Measurements from ENCODE around the gene NPAS3. TPM values are rescaled to one million over a fixed set of nuclear protein-coding genes. Genes with fewer than 3 reads are reported as not detected.

The NPAS3 gene
- polyA plus RNA-seq, 4 donors, result 8.2 to 8.6 (median 8.5) TPM

DNA sequence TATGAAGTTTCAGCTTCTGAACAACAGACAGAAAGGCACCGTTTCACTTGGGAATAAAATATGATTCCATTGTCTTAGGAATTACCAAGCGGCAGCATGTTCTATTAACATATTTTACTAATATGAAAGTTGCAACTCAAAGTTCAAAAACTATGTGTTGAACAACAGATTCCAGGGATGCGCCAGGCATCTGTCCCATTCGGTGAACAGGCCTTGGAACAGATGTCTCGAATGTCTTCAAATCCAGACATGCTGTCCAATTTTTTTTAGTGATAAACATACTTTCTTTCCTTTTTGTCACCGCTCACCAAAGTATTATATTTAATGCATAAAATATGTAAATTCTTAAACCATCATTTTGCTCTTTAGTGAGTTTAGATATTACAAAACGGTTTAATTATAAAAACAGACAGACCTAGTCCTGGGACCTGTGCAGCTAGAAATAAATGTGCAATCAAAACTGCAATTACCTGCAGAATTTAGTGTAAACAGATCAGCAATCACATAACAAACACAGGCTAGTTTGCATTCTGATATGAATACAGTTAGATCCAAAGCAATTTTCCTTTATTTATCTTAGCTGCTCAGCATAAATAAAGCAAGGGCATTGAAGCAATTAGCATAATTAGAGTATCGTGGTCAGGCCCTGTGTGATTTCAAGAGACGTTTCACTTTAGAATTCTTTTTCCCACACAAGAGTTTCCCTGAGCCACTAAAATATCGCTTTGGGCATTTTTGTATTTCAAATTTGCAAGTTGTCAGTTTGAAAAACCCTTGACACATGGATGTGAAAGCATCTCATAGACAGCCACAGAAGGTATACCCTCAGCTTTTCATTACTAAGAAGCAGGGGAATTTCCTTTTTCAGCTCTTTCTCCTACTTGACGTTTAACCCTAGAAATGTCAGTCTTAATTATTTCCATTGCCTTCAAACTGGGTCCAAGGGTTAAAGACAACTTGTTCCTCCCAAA is 591.4 kb downstream of the NPAS3 start:
- DNase-seq (ENCODE audit: low read depth in 4 of 4, low spot score in 2 of 4), result no peak

DNA sequence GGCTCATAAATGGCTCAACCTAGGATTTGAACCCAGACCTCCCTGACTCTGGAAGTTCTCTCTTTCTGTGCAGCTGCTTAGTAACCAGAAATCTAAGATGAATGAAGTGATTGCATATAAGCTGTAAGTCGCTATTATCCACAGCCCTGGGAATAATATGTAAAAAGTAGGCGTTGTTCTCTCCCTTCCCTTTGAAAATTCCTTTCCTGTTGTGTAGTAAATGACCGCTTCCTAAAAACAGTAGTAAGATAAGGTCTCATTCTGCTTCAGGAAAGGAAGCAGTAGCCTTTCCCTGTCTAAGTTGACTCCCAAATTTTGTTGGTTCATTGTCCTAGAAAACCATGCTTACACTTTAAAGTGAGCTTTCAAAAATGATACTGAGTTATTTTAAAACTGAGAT is 593.9 kb downstream of the NPAS3 start:
- no peak for DNase-seq (ENCODE audit: low read depth in 4 of 4, low spot score in 2 of 4)

DNA sequence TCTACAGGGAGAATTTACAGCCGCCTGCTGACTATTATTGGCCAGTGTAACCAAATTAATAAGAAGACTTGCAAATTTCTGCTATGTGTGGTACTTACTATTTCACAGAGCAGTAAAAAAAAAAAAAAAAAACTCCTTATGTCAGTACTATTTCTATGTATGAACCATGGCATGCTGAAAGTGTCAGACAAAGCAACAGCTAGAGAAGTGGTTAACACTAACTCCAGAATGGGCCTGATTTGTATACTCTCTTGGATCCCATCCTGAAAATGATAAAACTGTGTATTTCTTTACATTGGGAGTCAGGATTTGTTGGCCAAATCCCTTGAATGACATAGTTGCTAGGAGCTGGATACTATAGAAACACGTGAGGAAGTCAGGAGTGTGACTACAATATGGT is 595.4 kb downstream of the NPAS3 start:
- DNase-seq (ENCODE audit: low read depth in 4 of 4, low spot score in 2 of 4), result no peak

DNA sequence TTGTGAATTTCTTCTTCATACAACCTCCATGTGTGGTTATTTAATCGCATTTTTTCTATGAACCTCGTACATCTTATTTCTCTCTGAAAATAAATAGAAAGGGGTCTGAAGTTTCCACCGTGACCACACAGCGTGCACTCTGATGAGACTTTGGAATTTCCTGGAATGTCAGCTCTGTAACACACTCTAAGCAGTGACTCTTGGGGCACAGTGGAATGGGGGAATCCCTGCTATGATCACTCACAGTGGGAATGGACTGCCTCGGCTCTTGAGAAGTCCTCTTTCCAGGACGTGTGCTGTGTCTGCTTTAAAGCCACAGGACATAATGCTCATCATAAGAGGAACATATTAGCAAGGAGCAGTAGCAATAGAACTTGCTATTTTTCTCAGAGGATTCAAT is 596.0 kb downstream of the NPAS3 start:
- DNase-seq (ENCODE audit: low read depth in 4 of 4, low spot score in 2 of 4), result no peak

DNA sequence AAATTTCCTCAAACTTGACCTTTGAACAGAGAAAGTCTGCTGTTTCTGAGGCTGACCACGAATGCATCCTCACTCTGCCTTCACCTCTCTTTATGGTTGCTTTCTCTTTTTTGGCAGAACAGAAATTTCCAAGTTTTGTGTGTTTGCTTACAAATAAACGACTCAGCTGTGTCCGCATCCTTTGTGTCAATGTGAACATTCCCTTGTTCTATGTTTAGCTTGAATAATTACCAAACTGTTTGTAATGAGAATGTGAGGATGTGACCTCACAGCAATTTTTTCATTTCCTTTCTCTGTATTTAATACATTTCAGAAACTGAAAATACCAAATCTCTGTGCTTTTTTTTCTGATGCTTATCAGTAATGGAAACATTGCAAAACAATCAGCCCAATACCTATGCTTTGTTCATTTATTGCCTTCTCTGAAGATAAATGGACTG is 601.3 kb downstream of the NPAS3 start:
- DNase-seq (ENCODE audit: low read depth in 4 of 4, low spot score in 2 of 4), result no peak

DNA sequence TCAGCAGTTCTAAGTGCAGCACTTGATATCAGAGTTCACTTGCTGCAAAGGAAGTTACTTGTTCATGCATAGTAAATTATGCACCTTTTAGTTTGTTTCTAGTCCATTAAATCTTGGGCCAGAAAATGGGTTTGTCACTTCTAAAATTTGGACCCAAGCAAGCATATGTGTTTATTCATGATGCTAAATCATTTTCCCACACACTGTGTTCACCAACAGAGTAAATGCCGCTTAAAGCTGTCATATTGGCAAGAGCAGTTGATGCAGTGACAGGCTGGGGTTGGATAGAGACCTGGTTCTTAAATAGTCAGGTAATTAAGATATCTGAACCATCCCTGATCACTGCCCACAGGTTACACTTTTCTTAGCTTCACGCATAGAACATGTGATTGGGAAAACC is 602.5 kb downstream of the NPAS3 start:
- no peak for DNase-seq (ENCODE audit: low read depth in 4 of 4, low spot score in 2 of 4)

DNA sequence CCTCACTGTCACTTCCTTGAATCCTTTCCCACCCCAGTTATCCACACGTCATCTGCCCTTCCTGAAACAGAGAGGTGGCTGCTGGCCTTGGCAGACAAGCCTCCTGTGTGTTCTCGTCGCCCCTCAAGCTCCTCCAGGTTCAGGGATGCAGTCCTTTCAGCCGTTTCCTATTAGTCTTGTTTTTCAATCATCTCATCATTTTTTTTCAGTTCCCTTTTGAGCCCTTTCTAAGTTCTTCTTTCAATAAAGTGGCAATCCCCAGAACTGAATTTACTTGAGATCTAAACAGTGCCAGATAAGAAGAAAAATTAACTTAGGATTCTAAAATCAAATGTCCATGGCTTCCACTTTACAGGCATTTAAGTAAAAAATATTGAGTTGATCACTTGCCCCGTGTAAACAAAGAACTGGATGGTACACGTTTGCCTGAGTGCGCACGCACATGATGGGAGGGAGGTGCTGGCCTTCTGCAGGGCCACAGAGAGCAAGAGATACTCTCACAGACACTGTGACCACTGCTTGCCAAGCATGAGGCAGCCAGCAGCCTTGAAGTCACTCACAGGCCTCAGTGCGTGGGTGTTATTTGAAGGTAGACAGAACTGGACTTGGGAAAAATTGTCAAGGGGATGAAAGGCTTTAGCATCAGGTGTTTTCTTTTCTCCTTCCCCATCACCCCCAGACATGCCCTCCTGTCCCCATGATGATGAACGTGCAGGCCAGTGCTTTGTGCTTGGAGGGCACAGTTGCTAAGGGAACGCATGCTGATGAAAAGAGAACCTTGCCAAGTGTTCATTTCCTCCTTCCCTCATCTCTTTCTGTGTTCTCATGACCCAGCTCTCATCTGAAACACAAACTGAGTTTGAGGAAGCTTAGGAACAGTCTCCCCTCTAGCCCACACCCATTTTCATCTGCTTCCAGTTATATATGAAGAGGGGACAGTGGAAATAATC is 603.9 kb downstream of the NPAS3 start:
- DNase-seq (ENCODE audit: low read depth in 4 of 4, low spot score in 2 of 4), result no peak

DNA sequence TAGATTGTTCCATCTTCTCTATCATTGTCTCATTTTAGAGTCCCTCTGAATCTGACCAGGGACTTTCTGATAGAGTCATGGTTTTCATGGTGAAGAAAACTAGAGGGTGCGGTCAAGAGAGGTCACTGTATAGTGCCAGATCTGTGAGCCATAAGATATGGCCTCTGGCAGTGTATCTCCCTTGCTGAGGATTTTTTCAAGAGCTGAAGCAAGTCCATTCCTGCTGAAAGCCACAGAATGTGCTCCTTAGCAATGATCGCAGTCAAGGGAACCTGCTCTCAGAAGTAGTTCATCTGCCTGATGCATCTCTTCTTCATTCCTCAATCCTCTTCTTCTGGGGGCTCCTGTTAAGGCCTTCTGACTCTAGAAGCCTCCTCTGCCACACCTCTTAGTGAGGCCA is 607.0 kb downstream of the NPAS3 start:
- no peak for DNase-seq (ENCODE audit: low read depth in 4 of 4, low spot score in 2 of 4)

DNA sequence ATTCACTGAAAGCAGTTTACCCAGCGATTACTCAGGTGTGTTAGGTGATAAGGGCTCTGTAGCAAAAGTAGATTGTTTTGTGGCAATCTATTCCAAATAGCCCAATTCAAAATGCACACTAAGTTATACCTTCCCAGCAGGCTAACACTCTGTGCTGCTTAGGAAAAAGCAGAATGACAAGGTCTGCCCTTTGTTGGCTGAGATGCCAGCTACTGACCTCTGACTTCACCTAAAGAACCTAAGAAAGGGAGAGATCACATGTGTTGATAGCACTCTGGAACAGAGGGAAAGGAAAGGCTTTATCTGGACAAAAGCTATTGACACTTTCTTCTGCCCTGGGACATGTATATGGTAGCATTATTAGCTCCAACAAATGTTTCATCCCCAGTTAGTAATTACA is 609.9 kb downstream of the NPAS3 start:
- DNase-seq (ENCODE audit: low read depth in 4 of 4, low spot score in 2 of 4), result no peak

DNA sequence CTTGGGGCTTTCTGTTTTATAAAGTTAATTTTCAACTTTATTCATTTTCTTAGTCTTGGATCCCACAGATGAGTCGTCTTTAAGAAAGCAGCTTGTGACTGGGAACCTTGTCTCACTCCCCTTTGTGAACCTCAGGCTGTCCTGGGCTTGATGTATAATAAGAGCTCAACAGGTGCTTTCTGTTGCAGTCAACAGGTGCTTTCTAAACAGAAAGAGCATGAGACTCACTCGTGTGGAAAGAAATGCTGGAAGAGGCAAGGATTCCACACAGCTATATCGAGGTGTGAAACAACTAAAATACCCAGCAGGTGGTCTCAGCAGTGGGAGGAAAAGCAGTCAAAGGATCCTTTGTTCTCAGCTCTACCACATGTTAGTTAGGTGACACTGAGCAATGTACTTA is 613.3 kb downstream of the NPAS3 start:
- no peak for DNase-seq (ENCODE audit: low read depth in 4 of 4, low spot score in 2 of 4)

DNA sequence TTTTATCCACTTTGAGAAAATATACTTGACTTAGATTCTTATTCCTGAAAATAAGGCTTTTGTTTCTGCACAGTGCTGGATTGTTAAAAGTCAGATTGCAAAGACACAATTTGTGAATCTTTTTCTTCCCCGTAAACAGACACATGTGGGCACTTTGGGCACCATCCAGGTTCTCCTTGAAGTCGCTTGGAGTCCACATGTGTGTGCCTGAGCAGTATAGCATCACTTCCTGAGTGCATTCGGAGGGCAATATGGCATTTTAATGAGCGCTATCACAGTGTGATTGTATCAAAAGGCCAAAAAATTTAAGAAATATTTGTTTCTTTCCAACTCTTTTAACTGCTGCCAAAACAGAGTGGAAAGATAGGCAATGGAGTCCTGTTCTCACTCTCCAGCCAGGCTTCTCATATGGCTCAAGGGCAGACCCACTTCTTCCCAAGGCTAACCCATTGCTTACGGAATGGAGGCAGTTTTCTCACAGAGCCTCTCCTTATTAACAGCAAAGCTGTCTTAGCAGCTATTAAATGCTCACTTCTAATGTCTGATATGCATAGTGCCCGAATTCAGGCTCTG is 615.1 kb downstream of the NPAS3 start:
- no peak for DNase-seq (ENCODE audit: low read depth in 4 of 4, low spot score in 2 of 4)

DNA sequence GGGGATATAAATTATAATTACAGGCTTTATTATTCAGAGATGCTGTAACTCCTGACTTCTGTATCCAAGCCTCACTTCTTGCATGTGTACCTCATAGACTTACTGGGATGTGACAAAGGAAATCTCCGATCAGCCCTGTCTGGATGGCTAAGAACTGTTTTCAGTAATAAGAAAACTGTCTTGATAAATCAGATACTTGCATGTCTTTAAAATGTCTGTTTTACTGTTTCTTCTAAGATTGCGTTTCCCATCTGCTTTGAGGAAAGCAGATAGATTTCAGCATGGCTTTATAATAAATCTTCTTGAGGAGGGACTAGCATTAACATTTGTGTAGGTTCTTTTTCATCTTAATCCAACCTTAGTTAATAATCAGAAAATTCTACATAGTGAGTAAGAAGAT is 616.3 kb downstream of the NPAS3 start:
- no peak for DNase-seq (ENCODE audit: low read depth in 4 of 4, low spot score in 2 of 4)

DNA sequence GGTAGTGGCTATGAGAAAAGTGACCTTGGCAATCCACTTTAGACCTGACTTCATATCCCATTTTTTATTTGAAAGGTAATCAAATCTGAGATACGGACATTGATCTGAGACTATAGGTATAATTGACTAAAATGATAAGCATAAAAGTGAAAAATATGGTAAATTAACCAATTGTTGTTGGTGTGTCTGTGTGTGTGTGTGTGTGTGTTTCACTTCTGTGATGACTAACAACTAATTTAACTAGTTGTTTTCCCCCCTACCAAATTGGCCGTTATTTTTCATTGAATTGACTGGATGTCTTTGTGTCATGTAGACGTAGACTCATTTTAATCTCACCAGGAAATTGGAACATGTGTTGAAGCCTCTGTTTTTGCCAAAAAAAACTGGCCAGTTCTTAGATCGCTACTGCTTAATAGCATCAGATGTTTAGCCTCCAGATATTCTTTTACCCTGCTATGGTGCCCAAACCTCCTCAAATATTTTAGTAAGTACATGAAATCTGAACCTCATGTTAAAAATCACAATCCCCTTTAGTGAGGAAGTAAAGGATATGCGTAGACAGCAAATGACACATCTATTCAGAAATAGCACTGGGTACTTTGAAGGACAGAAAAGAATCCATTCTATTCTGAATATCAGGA is 617.2 kb downstream of the NPAS3 start:
- no peak for DNase-seq (ENCODE audit: low read depth in 4 of 4, low spot score in 2 of 4)

DNA sequence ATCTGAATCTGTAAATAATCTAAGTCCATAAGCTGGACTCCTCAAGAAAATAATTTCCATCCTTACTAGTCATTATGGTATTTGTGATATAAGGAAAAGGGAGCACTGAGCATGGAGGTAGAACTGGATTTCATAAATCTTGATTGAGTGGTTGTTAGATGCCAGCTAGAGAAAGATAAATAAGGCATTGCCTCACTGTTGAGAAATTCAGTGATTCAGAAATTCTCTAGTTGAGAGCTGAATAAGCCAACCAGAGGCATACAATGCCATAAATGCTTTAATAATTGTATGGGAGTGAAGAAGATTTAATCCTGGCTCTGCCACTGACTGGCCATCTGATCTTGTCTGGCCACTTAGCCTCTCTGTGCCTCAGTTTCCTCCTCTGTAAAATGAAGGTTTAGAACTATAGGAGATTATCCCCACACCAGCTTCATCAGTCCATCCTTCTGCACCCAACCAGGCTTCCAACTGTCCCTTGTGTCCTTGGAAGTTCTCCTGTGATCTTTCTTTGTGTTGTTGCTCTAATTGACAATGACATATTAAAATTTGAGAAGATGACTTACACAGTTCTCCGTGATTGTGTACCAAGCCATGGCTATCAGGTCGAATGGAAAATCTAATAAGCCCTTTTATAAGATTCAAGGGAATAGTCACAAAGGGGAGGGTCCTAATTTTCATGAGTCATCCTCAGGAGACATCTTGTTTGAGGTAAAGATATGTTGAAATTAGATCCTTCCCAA is 617.9 kb downstream of the NPAS3 start:
- DNase-seq (ENCODE audit: low read depth in 4 of 4, low spot score in 2 of 4), result no peak

DNA sequence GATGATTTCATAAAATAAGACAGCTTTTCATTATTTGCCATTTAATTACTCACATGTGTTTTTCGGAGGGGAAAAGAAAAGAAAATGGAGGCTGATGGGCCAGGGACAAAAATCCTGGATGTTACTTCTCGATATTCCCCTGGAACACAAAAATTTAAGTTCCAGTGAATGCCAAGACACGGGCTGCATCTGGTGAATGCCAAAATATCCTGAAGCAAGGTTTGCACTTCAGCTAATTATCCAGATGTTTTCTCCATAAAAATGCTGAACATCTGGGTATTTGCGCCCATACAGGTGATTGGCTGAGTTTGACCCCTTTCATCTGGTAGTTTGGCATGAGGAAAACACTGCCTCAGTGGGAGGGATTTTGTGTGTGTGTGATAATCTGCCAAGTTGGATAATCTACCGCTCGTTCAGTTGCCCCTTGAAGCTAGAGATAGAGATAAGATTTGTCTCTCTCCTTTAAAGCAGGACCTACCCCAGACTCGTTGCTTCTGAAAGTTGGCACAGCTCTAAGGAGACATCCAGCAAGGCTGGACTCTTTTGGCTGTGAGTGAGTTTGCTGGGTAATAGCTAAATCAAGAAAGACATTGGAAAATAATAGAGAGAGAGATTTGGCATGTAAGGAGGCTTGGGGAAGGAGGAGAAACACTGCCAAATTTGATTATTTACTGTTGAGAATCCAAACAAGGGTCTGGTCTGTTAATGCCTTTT is 622.2 kb downstream of the NPAS3 start:
- DNase-seq (ENCODE audit: low read depth in 4 of 4, low spot score in 2 of 4), result no peak

DNA sequence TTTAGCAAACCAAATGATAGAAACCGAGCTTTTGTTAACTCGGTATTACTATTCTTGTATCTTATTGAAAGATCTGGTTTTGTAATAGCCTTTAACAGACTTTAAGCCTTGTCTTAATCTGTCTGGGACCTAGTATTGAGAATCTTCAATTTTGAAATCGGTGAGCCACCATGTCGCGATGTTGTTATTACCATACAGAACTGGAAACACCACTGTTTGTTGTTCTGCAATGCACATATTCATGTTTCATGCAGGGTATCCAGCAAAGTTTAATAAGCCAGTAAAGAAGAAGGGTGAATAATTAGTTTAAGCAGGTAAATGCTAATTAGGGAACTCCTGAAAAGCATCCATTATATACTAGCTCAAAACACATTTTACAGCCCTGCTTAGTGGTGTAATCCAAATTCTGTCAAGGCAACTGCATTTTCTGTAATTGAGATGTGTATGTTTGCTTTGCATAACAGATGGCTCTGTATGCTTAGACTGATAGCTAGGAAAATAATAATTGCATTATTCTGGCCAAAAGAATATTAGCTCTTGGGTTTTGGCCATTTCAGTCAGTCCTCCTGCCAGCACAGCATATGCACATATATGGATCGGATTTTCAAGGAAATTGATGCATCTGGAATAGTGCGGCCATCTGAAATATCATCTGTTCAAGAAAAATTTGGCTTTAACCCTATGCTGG is 623.0 kb downstream of the NPAS3 start:
- no peak for DNase-seq (ENCODE audit: low read depth in 4 of 4, low spot score in 2 of 4)

DNA sequence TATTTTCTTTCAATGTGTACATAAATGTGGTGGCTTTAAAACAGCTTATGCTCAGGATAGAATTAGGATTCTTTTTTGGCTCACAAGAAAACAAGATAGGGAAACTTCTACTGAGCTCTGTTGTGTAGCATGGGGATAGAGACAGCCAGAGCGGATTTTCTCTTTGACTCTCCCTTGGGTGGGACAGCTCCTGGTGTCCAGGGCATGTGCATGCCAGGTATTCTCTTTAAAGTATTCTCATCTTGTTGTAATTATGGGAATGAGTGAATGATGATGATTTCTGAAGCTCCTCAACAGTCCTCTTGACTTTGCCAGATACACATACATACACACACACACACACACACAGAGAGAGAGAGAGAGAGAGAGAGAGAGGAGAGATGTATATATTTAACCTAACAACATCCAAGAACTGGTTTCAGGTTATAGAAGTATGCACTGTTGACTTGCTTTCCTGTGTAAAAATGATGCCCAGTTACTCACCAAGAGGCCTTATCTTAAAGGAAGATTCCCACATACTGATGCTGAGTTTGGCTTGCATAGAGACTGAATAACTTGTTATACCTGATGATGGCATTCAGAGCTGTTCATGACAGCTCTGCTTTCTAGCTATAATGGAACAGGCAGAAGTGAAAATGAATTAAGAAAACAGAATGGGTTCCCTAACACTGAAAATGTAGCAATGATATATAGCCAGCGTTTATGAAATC is 624.7 kb downstream of the NPAS3 start:
- no peak for DNase-seq (ENCODE audit: low read depth in 4 of 4, low spot score in 2 of 4)

DNA sequence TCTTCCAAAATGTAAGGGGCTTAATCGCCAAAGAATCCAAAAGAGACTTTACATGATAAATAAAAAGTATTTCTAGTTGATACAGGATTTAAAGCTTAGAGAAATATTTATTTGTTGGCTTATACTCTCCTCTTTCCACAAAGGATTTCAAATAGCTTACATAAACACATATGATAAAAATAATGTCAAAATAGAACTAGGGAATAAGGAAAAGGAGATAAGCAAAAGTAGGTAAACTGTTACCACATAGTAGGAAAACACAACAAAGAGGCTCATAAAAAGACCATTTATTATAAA is 625.2 kb downstream of the NPAS3 start:
- DNase-seq (ENCODE audit: low read depth in 4 of 4, low spot score in 2 of 4), result no peak

Data from left renal cortex interstitium (tissue), 4 donors.